Stimulated activated CD4-positive, alpha-beta T cell treated with anti-CD3 and anti-CD28 coated beads, Interleukin-2, amount 100 ng/mL, for 24 hours (primary cell): Measurements from ENCODE around the gene RETNLB.
A peak's percentile ranks its signal among the peaks of the same experiment; 100 is the strongest.

Source experiments
- DNase-seq, 2 donors: peaks; one replicate each; pipeline ENCODE4 v3.0.0-alpha.2; 2020

RETNLB gene, protein sequence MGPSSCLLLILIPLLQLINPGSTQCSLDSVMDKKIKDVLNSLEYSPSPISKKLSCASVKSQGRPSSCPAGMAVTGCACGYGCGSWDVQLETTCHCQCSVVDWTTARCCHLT

DNA sequence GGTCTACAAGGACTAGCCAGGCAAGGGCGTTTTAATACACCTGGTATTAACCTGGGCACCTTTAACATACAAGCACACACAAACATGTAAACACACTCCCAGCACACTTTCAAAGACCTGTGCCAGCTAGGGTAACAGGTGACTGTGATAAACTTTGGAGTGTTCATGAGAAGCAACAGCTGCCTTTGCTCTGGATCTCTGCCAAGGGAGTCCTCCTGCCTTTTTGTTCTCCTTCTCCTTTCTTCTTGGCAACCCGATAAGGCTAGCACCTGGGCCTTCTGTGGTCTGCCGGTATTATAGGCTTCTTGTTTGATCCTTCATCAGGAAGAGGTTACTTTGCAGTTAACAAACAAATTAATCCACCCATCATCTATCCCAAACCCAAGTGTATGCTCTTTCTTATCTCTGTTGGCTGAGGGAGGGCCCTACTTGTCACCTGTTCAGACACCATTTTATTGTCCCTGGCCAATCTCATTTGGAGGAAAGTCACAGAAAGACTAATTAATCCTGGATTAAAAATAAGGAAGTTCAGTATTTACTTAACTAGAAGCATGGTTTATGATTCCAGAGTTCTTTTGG lies at the start of gene RETNLB:
RETNLB (minus strand) TSS at position 7 of the 579 bp plus-strand sequence. CDS start 225 bp downstream, outside the sequence.
- no peak for DNase-seq

- no peak for DNase-seq
These were observed 49.1 kb upstream of the RETNLB start for GRCh38 chr3:108806316-108806715.

DNA sequence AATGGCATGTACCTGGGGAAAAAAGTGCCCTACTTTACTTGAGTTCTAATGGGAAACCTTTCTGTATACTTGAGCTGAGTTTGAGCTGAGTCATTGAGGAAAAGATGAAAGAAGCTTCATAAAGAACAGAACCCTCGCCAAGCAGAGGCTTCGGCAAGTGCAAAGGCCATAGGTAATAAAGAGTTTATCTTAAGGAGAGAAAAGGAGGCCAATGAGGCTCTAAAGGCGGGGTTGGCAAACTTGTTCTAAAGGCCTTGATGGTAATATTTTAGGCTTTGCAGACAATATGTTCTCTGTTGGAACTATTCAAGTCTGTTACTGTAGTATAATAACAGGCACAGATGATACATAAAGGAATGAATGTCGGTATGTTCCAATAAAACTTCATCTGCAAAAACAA lies 47.8 kb upstream of the RETNLB start:
- no peak for DNase-seq

GRCh38 chr3:108804437-108804836 lies 47.2 kb upstream of the RETNLB start:
- no peak for DNase-seq

DNA sequence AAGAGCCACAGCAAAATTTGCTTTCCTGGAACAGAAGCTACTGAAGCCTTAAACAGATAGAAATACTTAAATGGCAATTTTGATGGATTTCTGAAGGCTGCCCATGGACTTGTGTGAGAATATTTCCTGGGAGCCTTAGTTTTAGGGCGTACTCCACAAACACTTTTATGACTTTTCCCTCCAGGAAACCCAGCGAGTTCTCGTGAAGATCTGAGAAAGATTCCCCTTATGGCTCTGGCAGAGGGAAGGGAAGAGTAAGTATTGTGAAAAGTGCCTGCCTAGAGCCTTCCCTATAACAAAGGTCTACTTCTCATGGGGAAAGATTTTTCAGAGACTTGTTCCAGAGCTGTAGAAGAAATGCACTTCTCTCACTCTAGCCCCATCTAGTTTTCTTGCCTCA lies 34.3 kb upstream of the RETNLB start:
- DNase-seq: no peak

GRCh38 chr3:108780235-108780634 lies 23.0 kb upstream of the RETNLB start:
- DNase-seq: peak in 1 of 2 donors; percentile 18

GRCh38 chr3:108779496-108779895 lies 22.3 kb upstream of the RETNLB start:
- no peak for DNase-seq

DNA sequence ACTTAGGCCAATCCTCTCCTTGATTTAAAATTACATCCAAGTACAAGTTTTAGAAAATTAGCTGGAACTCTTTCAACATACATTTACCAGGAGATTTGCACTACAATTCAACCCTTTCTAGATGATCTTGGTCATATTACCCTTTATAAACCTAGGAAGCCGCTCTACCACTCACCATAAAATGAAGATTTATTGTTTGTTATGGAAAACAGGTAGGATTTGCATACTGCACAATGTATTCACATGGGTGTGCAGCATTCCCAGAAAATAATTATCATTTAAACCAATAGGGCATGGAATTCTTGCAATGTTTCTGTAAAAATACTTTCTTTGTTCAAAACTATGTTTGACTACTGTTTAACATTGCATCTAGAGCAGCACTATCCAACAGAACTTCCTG lies 18.4 kb upstream of the RETNLB start:
- no peak for DNase-seq

DNA sequence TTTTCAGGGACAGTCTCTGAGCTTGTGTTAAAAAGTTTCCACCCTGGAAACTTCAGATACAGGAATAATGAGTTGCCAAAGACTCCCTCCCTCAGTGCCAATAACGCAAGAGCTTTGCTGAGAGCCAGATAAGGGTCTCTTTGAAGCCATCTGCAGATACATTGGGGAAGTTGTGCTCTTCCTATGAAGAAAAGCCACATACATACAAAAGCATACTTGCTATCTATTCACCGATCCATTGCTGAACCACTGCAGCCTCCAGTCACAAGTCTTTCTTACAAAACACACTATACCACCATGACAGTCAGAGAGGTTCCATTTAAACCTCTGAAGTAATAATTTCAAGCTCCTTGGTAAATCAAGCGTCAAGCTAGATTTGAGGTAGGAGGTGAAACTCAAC lies 10.0 kb upstream of the RETNLB start:
- DNase-seq: no peak

- DNase-seq: no peak
These were observed 1.5 kb downstream of the RETNLB start for GRCh38 chr3:108755686-108756085.

DNA sequence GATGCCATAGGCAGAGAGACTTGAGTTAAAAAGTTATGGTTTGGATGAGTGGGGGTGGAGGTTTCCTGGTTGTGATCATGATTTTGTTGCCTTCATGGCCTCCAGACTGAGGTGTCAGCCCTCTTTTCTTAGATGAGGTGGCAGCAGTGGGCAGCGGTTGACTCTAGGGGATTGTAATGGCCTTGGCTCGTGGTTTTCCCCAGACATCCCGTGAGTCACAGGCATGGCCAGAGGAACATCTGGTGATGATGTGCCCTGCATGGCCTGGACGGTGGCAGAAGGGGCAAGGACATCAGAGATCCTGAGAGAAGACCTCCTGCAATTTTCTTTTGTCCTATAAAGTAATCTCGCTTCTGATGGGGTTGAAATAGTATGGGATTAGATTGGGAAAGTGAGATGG lies 12.4 kb downstream of the RETNLB start:
- no peak for DNase-seq

DNA sequence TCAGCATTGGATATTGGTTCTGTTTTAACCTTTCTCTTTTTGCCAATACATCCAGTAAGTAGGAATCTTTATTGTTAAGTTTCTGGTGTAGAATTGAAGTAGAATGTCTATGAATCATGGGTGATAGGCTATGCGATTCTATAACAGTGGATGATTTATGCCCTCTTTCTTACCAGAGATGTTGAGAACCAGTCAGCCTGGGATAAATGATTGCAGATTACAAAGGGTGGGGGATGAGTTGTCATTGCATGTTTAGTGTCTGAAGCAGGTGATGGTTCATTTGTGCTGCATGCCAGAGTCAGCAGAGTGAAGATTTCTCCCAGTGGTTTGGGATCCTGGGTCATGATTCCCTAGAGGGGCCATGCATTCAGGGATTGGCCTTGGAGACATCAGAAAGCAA lies 14.3 kb downstream of the RETNLB start:
- DNase-seq: no peak

DNA sequence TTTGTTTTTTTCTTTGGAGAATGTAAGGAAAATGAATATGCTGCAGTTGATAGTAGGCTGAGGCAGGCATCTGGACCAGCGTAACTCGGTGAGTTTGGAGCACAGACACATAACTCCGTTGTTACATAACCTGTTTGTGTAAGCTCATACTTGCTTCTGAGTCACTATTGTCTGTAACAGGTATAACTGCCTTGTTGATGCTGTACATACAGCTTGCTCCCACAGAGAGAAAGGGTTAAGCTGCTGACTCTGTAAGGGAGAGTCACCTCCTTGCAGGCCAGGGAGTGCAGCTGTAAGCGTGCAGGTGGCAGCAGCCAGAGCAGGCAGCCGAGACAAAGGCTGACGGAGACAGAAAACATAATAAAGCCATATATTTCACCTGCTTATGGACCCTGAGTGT lies 20.4 kb downstream of the RETNLB start:
- DNase-seq: no peak

GRCh38 chr3:108728934-108729333 lies 28.3 kb downstream of the RETNLB start:
- DNase-seq: no peak

DNA sequence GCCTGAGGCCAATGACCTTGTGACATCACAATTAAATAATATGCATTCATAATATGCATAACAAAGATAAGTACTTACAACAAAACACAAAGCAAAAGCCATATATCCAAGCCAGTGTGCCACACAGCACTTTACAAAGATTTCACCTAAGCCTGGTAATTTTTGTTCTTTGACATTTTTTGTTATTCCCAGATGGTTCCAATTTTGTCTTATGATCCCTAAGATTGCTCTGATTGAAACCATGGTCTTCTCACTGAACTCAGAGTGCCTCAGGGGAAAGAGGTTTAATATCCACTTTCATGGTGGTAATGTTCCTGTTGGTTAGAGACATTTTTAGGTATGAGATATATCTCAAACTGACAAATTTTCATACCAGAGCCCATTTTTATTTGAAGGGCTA lies 29.1 kb downstream of the RETNLB start:
- DNase-seq: no peak

- DNase-seq: no peak
These were observed 33.1 kb downstream of the RETNLB start for GRCh38 chr3:108724101-108724500.

- DNase-seq: no peak
These were observed 34.5 kb downstream of the RETNLB start for GRCh38 chr3:108722724-108723123.

DNA sequence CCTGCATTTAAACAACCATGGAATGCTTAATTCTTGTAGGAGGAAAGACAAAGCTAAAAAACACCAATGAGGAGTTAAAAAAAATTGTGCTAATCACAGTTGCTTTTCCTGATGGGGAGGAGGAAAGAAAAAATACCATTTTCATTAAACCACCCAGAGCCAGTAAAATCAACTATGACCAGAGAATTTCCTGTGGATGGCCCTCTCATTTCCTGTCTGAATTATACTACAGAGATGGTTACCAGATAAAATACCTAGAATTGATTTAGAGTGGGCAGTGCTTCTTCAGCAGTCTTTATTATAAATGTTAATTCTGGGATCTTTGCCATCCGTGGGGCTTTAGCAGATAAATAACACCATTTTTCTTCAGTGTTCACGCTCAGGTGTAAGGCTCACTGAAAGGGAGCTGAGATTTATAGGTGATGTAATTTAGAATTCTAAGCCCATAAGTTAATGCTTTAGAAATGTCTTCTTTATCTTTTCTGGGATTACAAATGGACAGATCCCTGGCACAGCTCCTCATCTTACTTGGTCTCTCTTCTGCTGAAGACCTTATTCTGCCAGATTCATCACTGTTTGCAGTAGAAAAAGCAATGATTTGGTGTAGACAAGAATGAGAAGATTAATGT lies 37.9 kb downstream of the RETNLB start:
- no peak for DNase-seq

DNA sequence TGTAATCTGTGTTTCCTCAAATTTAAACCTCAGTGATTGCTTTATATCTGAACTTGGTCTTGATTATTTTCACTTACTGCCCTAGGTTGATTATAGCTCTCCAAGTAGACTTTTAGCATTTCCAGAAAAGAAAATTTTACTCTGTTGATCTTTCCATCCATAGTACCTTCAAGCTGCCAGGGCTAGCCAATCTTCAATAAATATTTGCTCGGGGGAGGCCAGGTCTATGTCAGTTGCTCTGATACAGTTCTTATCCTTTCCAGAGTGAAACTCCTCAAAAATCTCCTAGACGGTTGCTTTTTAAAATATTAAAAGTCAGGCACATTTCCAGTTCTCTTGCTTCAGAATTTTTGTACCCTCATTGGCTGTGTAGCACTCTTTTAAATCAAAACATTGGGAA lies 38.8 kb downstream of the RETNLB start:
- DNase-seq: no peak

- no peak for DNase-seq
These were observed 43.4 kb downstream of the RETNLB start for GRCh38 chr3:108713816-108714215.

- no peak for DNase-seq
These were observed 44.1 kb downstream of the RETNLB start for GRCh38 chr3:108713009-108713516.
